ENCODE data around the gene RBM3. TPM values are rescaled to one million over a fixed set of nuclear protein-coding genes. Genes with fewer than 3 reads are reported as not detected.

RBM3 gene
- total RNA-seq, 1 donor from 2014 or later = 177 TPM

DNA sequence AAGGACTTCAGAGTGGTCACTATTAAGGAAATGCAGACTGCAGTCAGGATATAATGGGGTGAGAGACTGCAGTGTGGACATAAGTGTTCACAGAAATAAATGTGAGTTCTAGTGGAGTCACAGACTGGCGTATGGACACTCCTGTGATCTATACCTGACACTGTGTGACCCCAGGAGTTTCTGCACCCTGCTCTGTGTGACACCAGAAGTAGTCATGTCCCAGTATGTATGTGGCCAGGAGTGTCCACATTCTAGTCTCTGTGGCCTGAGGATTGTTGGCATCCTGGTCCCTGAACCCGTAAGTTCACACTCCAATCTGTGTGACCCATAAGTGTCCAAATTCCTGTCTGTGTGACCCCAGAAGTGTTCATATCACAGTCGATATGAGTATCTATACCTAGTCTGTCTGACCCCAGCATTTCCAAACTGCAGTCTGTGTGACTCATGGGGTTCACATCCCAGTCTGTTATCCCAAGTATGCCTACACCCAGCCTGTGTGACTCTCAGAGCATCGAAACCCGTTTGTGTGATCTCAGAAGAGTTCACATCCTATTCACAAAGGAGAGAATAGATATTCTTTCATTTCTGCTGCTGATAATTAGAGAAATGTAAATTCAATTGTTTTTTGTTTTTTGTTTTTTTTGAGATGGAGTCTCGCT lies 39.3 kb downstream of the RBM3 start:
- FAIRE-seq = no peak
- Histone ChIP-seq H3K4me3 (ENCODE audit: low read depth, low read length) (no peak overlapping the region), H3K36me3 (ENCODE audit: control insufficient read depth, insufficient read depth, low read length) (no peaks in the 10 kb centered on the region), H3K27me3 (ENCODE audit: control insufficient read depth, insufficient read depth, low read length) (no peaks in the 10 kb centered on the region)
- DNase-seq (ENCODE audit: low read depth) = no peak
- TF ChIP-seq CTCF (IDR thresholded peaks at IDR 0.05; ENCODE audit: insufficient read depth, low read length, severe bottlenecking) = no peak

- no peak for FAIRE-seq
- TF ChIP-seq CTCF (IDR thresholded peaks at IDR 0.05; ENCODE audit: insufficient read depth, low read length, severe bottlenecking) = no peak
- Histone ChIP-seq H3K36me3 (ENCODE audit: control insufficient read depth, insufficient read depth, low read length) (no peaks in the 10 kb centered on the region), H3K27me3 (ENCODE audit: control insufficient read depth, insufficient read depth, low read length) (no peaks in the 10 kb centered on the region), H3K4me3 (ENCODE audit: low read depth, low read length) (no peak overlapping the region)
- no peak for DNase-seq (ENCODE audit: low read depth)
Observed at GRCh38 chrX:48616576-48616975, 42.3 kb downstream of the RBM3 start.

- DNase-seq (ENCODE audit: low read depth) (no peak), FAIRE-seq (no peak)
- no peaks in the 10 kb centered on the region for H3K36me3 ChIP-seq (ENCODE audit: control insufficient read depth, insufficient read depth, low read length)
- TF ChIP-seq CTCF (IDR thresholded peaks at IDR 0.05; ENCODE audit: insufficient read depth, low read length, severe bottlenecking) = no peak
- no peak overlapping the region for H3K4me3 ChIP-seq (ENCODE audit: low read depth, low read length)
- H3K27me3 ChIP-seq (ENCODE audit: control insufficient read depth, insufficient read depth, low read length) = no peaks in the 10 kb centered on the region
Observed at GRCh38 chrX:48617542-48618340, 43.5 kb downstream of the RBM3 start.

- FAIRE-seq (no peak), DNase-seq (ENCODE audit: low read depth) (peak; percentile 17)
- no peaks in the 10 kb centered on the region for H3K27me3 ChIP-seq (ENCODE audit: control insufficient read depth, insufficient read depth, low read length)
- H3K36me3 ChIP-seq (ENCODE audit: control insufficient read depth, insufficient read depth, low read length) = no peaks in the 10 kb centered on the region
- no peak overlapping the region for H3K4me3 ChIP-seq (ENCODE audit: low read depth, low read length)
- no peak for TF ChIP-seq CTCF (IDR thresholded peaks at IDR 0.05; ENCODE audit: insufficient read depth, low read length, severe bottlenecking)
Observed at GRCh38 chrX:48626401-48627298, 52.4 kb downstream of the RBM3 start.

Other genes starting within 250 kb of the RBM3 start
- not detected in 2 replicates for gene SSX3, start 217.8 kb upstream of the RBM3 start, total RNA-seq
- not detected in 2 replicates for gene SSX4, start 190.9 kb upstream of the RBM3 start, total RNA-seq
- not detected in 2 replicates for gene SSX4B, start 162.5 kb upstream of the RBM3 start, total RNA-seq
- gene SLC38A5, start 104.2 kb upstream of the RBM3 start, total RNA-seq = 134 and 348 TPM in 2 replicates
- 131 and 154 TPM in 2 replicates for gene FTSJ1, start 98.3 kb upstream of the RBM3 start, total RNA-seq
- 33.4 and 46.2 TPM in 2 replicates for gene PORCN, start 65.5 kb upstream of the RBM3 start, total RNA-seq
- gene EBP, start 52.7 kb upstream of the RBM3 start, total RNA-seq = 122 and 244 TPM in 2 replicates
- 3.8 and 3.9 TPM in 2 replicates for gene TBC1D25, start 34.8 kb upstream of the RBM3 start, total RNA-seq
- 121 and 164 TPM in 2 replicates for gene WDR13, start 23.0 kb downstream of the RBM3 start, total RNA-seq
- not detected in 2 replicates for gene WAS, start 109.3 kb downstream of the RBM3 start, total RNA-seq
- 1.2 and 1.3 TPM in 2 replicates for gene SUV39H1, start 122.2 kb downstream of the RBM3 start, total RNA-seq
- gene GLOD5, start 187.3 kb downstream of the RBM3 start, total RNA-seq = not detected in 2 replicates
- gene GATA1, start 212.1 kb downstream of the RBM3 start, total RNA-seq = not detected in 2 replicates
- 33.2 and 36.2 TPM in 2 replicates for gene HDAC6, start 227.6 kb downstream of the RBM3 start, total RNA-seq

Measured in bronchial epithelial cell (primary cell).